IPS DF 6.9 (cell line): ENCODE results near the gene GCG.

ENCODE experiments used
- DNase-seq: peaks from one replicate; pipeline ENCODE4 v3.0.0-alpha.2; 2013; ENCODE audit warnings: low read depth, low spot score
- H3K27ac ChIP-seq: one replicate; pipeline ENCODE4 v1.5.1; 2013; ENCODE audit warnings: low read length, control low read depth
- H3K27me3 ChIP-seq: 2 replicates; pipeline ENCODE4 v1.6.1; 2013; ENCODE audit warnings: mild to moderate bottlenecking, low read length; ENCODE audit not compliant: control insufficient read depth, insufficient read depth
- H3K36me3 ChIP-seq: 2 replicates; pipeline ENCODE4 v1.6.1; 2013; ENCODE audit warnings: low read length; ENCODE audit not compliant: control insufficient read depth, insufficient read depth
- H3K4me1 ChIP-seq: 2 replicates; pipeline ENCODE4 v1.6.1; 2013; ENCODE audit warnings: low read length; ENCODE audit not compliant: control insufficient read depth, insufficient read depth
- H3K4me3 ChIP-seq: 2 replicates; pipeline ENCODE4 v1.5.1; 2013; ENCODE audit warnings: mild to moderate bottlenecking, low read length
- H3K9me3 ChIP-seq: 2 replicates; pipeline ENCODE4 v1.6.1; 2013; ENCODE audit warnings: low read length, inconsistent platforms; ENCODE audit not compliant: control insufficient read depth, insufficient read depth
- WGBS: extraction: QIAGEN DNeasy Blood & Tissue Kit; methylation state at CpG from one replicate; pipeline ENCODE4 v1.1.7; 2013; ENCODE audit warnings: mixed read lengths, missing lambda C conversion rate; ENCODE audit not compliant: insufficient read length, insufficient coverage; 5-methylcytosine and 5-hydroxymethylcytosine counted together

GCG gene

GRCh38 chr2:162152147-162152546, at the start of gene GCG:
TSS of gene GCG (minus strand) at chr2:162152247. CDS start at chr2:162149178, 3,069 bp downstream.
- no CpG with 5 or more reads among the region's 3 CpGs for whole genome bisulfite sequencing
- Histone ChIP-seq H3K4me1 (no peaks in the 10 kb centered on the region), H3K27me3 (no peaks in the 10 kb centered on the region), H3K4me3 (no peak within 1 kb of the TSS), H3K36me3 (no peaks in the 10 kb centered on the region), H3K27ac (no peak within 1 kb of the TSS), H3K9me3 (no peaks in the 10 kb centered on the region)
- no peak for DNase-seq

GRCh38 chr2:162200636-162201035, 48.6 kb upstream of the GCG start:
- no peaks in the 10 kb centered on the region for H3K36me3 ChIP-seq
- H3K27ac ChIP-seq, result no peak overlapping the region

GRCh38 chr2:162199913-162200312, 47.9 kb upstream of the GCG start:
- Histone ChIP-seq H3K4me1 (no peaks in the 10 kb centered on the region), H3K27ac (no peak overlapping the region), H3K9me3 (no peaks in the 10 kb centered on the region), H3K36me3 (no peaks in the 10 kb centered on the region), H3K4me3 (no peak overlapping the region), H3K27me3 (no peaks in the 10 kb centered on the region)
- no CpG with 5 or more reads among the region's 1 CpG for WGBS
- DNase-seq, result no peak

More at GRCh38 chr2:162200636-162201035, 48.6 kb upstream of the GCG start:
- no peaks in the 10 kb centered on the region for H3K27me3 ChIP-seq
- H3K4me3 ChIP-seq, result no peak overlapping the region
- DNase-seq, result no peak
- H3K9me3 ChIP-seq, result no peaks in the 10 kb centered on the region
- no CpG with 5 or more reads among the region's 1 CpG for WGBS
- H3K4me1 ChIP-seq, result no peaks in the 10 kb centered on the region

GRCh38 chr2:162198239-162198638, 46.2 kb upstream of the GCG start:
- Histone ChIP-seq H3K36me3 (no peaks in the 10 kb centered on the region), H3K27me3 (no peaks in the 10 kb centered on the region), H3K4me1 (no peaks in the 10 kb centered on the region), H3K27ac (no peak overlapping the region), H3K4me3 (no peak overlapping the region), H3K9me3 (no peaks in the 10 kb centered on the region)
- DNase-seq, result no peak
- no CpG with 5 or more reads among the region's 9 CpGs for WGBS

- no peaks in the 10 kb centered on the region for H3K4me1 ChIP-seq
- H3K9me3 ChIP-seq, result no peaks in the 10 kb centered on the region
- no peaks in the 10 kb centered on the region for H3K27me3 ChIP-seq
- no peaks in the 10 kb centered on the region for H3K36me3 ChIP-seq
- WGBS, result no CpG with 5 or more reads among the region's 2 CpGs
- DNase-seq, result no peak
- H3K4me3 ChIP-seq, result no peak overlapping the region
- no peak overlapping the region for H3K27ac ChIP-seq
Observed at GRCh38 chr2:162197069-162197825, 45.2 kb upstream of the GCG start.

- Histone ChIP-seq H3K27me3 (no peaks in the 10 kb centered on the region), H3K4me1 (no peaks in the 10 kb centered on the region), H3K9me3 (no peaks in the 10 kb centered on the region), H3K27ac (no peak overlapping the region), H3K36me3 (no peaks in the 10 kb centered on the region), H3K4me3 (no peak overlapping the region)
- no CpG with 5 or more reads among the region's 7 CpGs for WGBS
- no peak for DNase-seq
Observed at GRCh38 chr2:162196638-162197037, 44.6 kb upstream of the GCG start.

- DNase-seq, result no peak
- no CpG with 5 or more reads among the region's 3 CpGs for WGBS
- no peaks in the 10 kb centered on the region for H3K36me3 ChIP-seq
- no peaks in the 10 kb centered on the region for H3K27me3 ChIP-seq
- no peaks in the 10 kb centered on the region for H3K4me1 ChIP-seq
- H3K9me3 ChIP-seq, result no peaks in the 10 kb centered on the region
- no peak overlapping the region for H3K27ac ChIP-seq
- H3K4me3 ChIP-seq, result no peak overlapping the region
Observed at GRCh38 chr2:162188451-162188850, 36.4 kb upstream of the GCG start.

- H3K4me1 ChIP-seq, result no peaks in the 10 kb centered on the region
- no peaks in the 10 kb centered on the region for H3K36me3 ChIP-seq
- no peak for DNase-seq
- WGBS, result no CpG with 5 or more reads among the region's 5 CpGs
- H3K9me3 ChIP-seq, result no peaks in the 10 kb centered on the region
- no peaks in the 10 kb centered on the region for H3K27me3 ChIP-seq
- no peak overlapping the region for H3K27ac ChIP-seq
- H3K4me3 ChIP-seq, result no peak overlapping the region
Observed at GRCh38 chr2:162185541-162186232, 33.6 kb upstream of the GCG start.

GRCh38 chr2:162184821-162185450, 32.9 kb upstream of the GCG start:
- no peak for DNase-seq
- H3K4me3 ChIP-seq, result no peak overlapping the region
- H3K27ac ChIP-seq, result no peak overlapping the region
- WGBS, result no CpG with 5 or more reads among the region's 2 CpGs
- no peaks in the 10 kb centered on the region for H3K9me3 ChIP-seq
- H3K36me3 ChIP-seq, result no peaks in the 10 kb centered on the region
- no peaks in the 10 kb centered on the region for H3K4me1 ChIP-seq
- no peaks in the 10 kb centered on the region for H3K27me3 ChIP-seq

GRCh38 chr2:162184359-162184758, 32.3 kb upstream of the GCG start:
- Histone ChIP-seq H3K27ac (no peak overlapping the region), H3K4me1 (no peaks in the 10 kb centered on the region), H3K36me3 (no peaks in the 10 kb centered on the region), H3K27me3 (no peaks in the 10 kb centered on the region), H3K4me3 (no peak overlapping the region), H3K9me3 (no peaks in the 10 kb centered on the region)
- DNase-seq, result no peak
- WGBS, result no CpG with 5 or more reads among the region's 6 CpGs
